Stimulated activated naive CD8-positive, alpha-beta T cell treated with anti-CD3 and anti-CD28 coated beads, Interleukin-15, amount 100 ng/mL, for 72 hours (primary cell): ENCODE measurements around the gene TIGD1.

Experiments
- ATAC-seq: fragments of 150-1000 bp; cut with Tn5 transposase; 2 replicates; pipeline ENCODE4 v1.10.0; 2021; ENCODE audit warnings: mild to moderate bottlenecking, moderate library complexity
- DNase-seq, 2 donors: peaks; one replicate each; pipeline ENCODE4 v3.0.0; 2021 to 2022
- H3K27ac Mint-ChIP-seq, 2 donors: one replicate each; pipeline ENCODE4 v1.8.0; 2022; ENCODE audit warnings: mild to moderate bottlenecking in 2 of 2, mixed read lengths in 2 of 2, moderate library complexity in 2 of 2
- H3K27me3 Mint-ChIP-seq: one replicate; pipeline ENCODE4 v1.8.0; 2022; ENCODE audit warnings: mixed read lengths
- H3K4me1 Mint-ChIP-seq: one replicate; pipeline ENCODE4 v1.8.0; 2022; ENCODE audit warnings: mild to moderate bottlenecking, mixed read lengths
- H3K4me3 Mint-ChIP-seq, 2 donors: one replicate each; pipeline ENCODE4 v1.8.0; 2022; ENCODE audit warnings: mild to moderate bottlenecking in 2 of 2, mixed read lengths in 2 of 2, moderate library complexity in 1 of 2
- H3K9me3 Mint-ChIP-seq, 2 donors: one replicate each; pipeline ENCODE4 v1.8.0; 2022; ENCODE audit warnings: mixed read lengths in 2 of 2

The TIGD1 gene

GRCh38 chr2:232506709-232507108, 43.6 kb downstream of the TIGD1 start:
- ATAC-seq = no peak
- Mint-ChIP-seq H3K27me3 (peaks cover 55% of the 10 kb centered on the region), H3K4me1 (peaks cover 26% of the 10 kb centered on the region)

GRCh38 chr2:232505856-232506255, 44.5 kb downstream of the TIGD1 start:
- Mint-ChIP-seq H3K9me3 (no peaks in the 10 kb centered on the region), H3K27me3 (peaks cover 62% of the 10 kb centered on the region), H3K4me1 (peaks cover 26% of the 10 kb centered on the region), H3K27ac (peak overlapping the region in 1 of 2 donors; percentile 80), H3K4me3 (no peak overlapping the region)
- ATAC-seq (no peak), DNase-seq (no peak)

More at GRCh38 chr2:232506709-232507108, 43.6 kb downstream of the TIGD1 start:
- Mint-ChIP-seq H3K9me3 (no peaks in the 10 kb centered on the region), H3K4me3 (no peak overlapping the region), H3K27ac (no peak overlapping the region)
- DNase-seq = no peak

- ATAC-seq = no peak
- no peak for DNase-seq
- no peak overlapping the region for H3K4me3 Mint-ChIP-seq
- peaks cover 26% of the 10 kb centered on the region for H3K4me1 Mint-ChIP-seq
- H3K9me3 Mint-ChIP-seq = no peaks in the 10 kb centered on the region
- peaks cover 76% of the 10 kb centered on the region for H3K27me3 Mint-ChIP-seq
- H3K27ac Mint-ChIP-seq = peak overlapping the region in 1 of 2 donors; percentile 3
Measured at GRCh38 chr2:232504438-232504837, 45.9 kb downstream of the TIGD1 start.

DNA sequence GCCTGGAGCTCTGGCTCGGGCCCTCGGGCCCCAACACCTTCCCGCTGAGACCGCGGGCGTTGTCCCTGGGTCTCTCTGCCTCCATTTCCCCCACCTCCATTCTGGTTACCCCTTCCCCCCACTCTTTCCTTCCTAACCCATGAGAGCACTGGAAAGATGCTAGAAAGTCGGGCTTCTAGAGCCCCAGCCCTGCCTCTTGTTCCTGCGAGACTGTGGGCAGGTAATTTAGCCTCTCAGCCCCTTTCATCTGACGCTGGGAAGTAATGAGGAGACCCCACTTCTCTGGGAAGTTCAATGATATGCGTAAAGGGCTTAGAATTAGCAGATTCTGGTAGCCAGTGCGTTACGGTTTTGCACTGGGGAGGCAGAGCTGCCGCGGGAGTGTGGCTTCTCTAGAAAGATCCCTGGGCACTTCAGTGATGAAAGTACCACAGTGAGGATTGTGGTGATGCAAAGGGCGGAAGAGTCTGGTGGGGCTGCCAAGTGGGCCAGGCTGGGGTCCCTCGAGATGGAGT, 46.5 kb downstream of the TIGD1 start:
- Mint-ChIP-seq H3K27ac (peak overlapping the region in 1 of 2 donors; percentile 36), H3K9me3 (no peaks in the 10 kb centered on the region), H3K4me1 (peaks cover 26% of the 10 kb centered on the region), H3K27me3 (peaks cover 76% of the 10 kb centered on the region), H3K4me3 (peak overlapping the region; percentile 52 to 87)
- no peak for DNase-seq
- no peak for ATAC-seq

- peak; percentile 61 for ATAC-seq
- peaks cover 26% of the 10 kb centered on the region for H3K4me1 Mint-ChIP-seq
- H3K27me3 Mint-ChIP-seq = peaks cover 82% of the 10 kb centered on the region
Measured at GRCh38 chr2:232502911-232503808, 47.2 kb downstream of the TIGD1 start.

DNA sequence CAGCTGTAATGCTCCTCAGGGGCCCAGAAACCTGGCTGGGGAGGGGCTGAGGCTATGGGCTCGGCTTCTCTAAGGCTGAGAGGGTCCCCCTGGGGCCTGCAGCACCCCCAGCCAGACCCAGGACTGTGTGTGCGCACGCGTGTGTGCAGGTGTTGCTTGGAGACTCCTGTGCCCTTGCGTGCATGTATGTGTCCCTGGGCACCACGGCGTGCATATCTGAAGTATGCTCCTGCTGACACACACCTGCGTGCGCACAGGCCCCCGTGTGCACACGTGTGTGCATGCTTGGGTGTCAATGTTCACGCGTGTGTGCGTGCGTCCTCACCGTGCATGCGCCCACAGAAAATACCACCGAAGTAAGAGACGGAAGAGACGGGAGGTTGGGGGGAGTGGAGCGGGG, 47.8 kb downstream of the TIGD1 start:
- Mint-ChIP-seq H3K4me3 (peak overlapping the region; percentile 84 to 87), H3K4me1 (peaks cover 26% of the 10 kb centered on the region), H3K9me3 (no peaks in the 10 kb centered on the region), H3K27me3 (peaks cover 82% of the 10 kb centered on the region), H3K27ac (no peak overlapping the region)
- DNase-seq (no peak), ATAC-seq (peak; percentile 57)

More at GRCh38 chr2:232502911-232503808, 47.2 kb downstream of the TIGD1 start:
- Mint-ChIP-seq H3K9me3 (no peaks in the 10 kb centered on the region), H3K27ac (no peak overlapping the region), H3K4me3 (peak overlapping the region; percentile 84 to 87)
- peak; percentile 51 to 56 for DNase-seq

DNA sequence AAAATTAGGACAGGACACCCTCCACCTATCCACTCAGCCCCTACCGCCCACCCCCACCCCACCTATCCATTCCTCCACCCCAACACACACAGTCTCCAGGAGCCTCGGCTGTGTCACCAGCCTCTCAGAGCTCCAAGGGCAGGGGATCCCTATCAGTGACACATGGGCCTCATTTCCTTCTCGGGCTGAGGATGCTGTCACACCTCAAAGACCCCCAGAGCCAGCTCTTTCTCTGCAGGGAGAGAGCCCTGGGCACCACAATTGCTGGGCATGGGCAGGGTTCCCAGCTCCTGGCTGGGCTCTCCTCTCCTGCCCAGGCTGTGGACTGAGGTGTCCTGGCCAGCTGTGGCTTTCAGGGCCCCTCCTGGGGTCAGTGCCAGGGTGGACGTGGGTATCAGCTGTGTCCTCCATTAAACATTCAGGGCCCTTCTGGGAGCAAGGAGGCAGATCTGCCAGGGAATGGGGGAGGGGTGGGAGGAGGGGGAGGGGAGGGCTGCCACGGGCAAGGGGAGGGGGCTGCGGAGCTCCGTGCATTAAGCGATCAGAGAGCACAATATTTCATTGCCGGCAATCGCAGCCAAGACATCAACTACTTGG, 48.5 kb downstream of the TIGD1 start:
- ATAC-seq (no peak), DNase-seq (no peak)
- H3K27me3 Mint-ChIP-seq = peaks cover 82% of the 10 kb centered on the region
- H3K4me1 Mint-ChIP-seq = peaks cover 26% of the 10 kb centered on the region
- H3K9me3 Mint-ChIP-seq = no peaks in the 10 kb centered on the region
- H3K27ac Mint-ChIP-seq = no peak overlapping the region
- no peak overlapping the region for H3K4me3 Mint-ChIP-seq

GRCh38 chr2:232501331-232501771, 49.0 kb downstream of the TIGD1 start:
- Mint-ChIP-seq H3K27ac (no peak overlapping the region), H3K27me3 (peaks cover 78% of the 10 kb centered on the region), H3K9me3 (no peaks in the 10 kb centered on the region), H3K4me3 (no peak overlapping the region), H3K4me1 (peaks cover 26% of the 10 kb centered on the region)
- ATAC-seq (no peak), DNase-seq (no peak)

- Mint-ChIP-seq H3K27me3 (peaks cover 49% of the 10 kb centered on the region), H3K9me3 (no peaks in the 10 kb centered on the region), H3K27ac (no peak overlapping the region), H3K4me3 (no peak overlapping the region), H3K4me1 (peaks cover 15% of the 10 kb centered on the region)
- ATAC-seq = no peak
- no peak for DNase-seq
Measured at GRCh38 chr2:232498452-232498851, 51.9 kb downstream of the TIGD1 start.
